Type B pancreatic cell (in vitro differentiated cells): ENCODE measurements around the gene TMEM259. TPM values are rescaled to one million over a fixed set of nuclear protein-coding genes. Genes with fewer than 3 reads are reported as not detected.

ENCODE experiments used
- DNase-seq: peaks from one replicate; pipeline ENCODE4 v3.0.0; 2021; ENCODE audit warnings: mixed read lengths; ENCODE audit not compliant: unreplicated experiment; ENCODE audit errors: extremely low spot score
- H3K27ac Mint-ChIP-seq: 2 replicates; pipeline ENCODE4 v1.8.0; 2021; ENCODE audit warnings: mild to moderate bottlenecking, mixed read lengths
- H3K27me3 Mint-ChIP-seq: 2 replicates; pipeline ENCODE4 v1.8.0; 2021; ENCODE audit warnings: mixed read lengths
- H3K36me3 Mint-ChIP-seq: 2 replicates; pipeline ENCODE4 v1.8.0; 2021; ENCODE audit warnings: mixed read lengths
- H3K4me1 Mint-ChIP-seq: one replicate; pipeline ENCODE4 v1.8.0; 2021; ENCODE audit warnings: mixed read lengths; ENCODE audit not compliant: unreplicated experiment
- H3K4me3 Mint-ChIP-seq: 2 replicates; pipeline ENCODE4 v1.8.0; 2021; ENCODE audit warnings: mild to moderate bottlenecking, mixed read lengths
- H3K9me3 Mint-ChIP-seq: 2 replicates; pipeline ENCODE4 v1.8.0; 2021; ENCODE audit warnings: mixed read lengths
- CTCF ChIP-seq: fragments of 200-600 bp; sonication (generic); conservative IDR thresholded peaks from 2 replicates; pipeline ENCODE4 v1.5.0; 2021; ENCODE audit warnings: antibody characterized with exemption, mild to moderate bottlenecking
- total RNA-seq: library from RNA; stranded (reverse); gene quantifications from 2 replicates; pipeline ENCODE4 v1.2.1, GENCODE V29; 2021; ENCODE audit warnings: low replicate concordance

Gene TMEM259
- total RNA-seq, 1 donor from 2014 or later = 173 TPM

- Mint-ChIP-seq H3K9me3 (no peaks in the 10 kb centered on the region), H3K27me3 (no peaks in the 10 kb centered on the region), H3K4me1 (no peaks in the 10 kb centered on the region), H3K27ac (no peak overlapping the region), H3K36me3 (peaks cover 3% of the 10 kb centered on the region), H3K4me3 (no peak overlapping the region)
- TF ChIP-seq CTCF = no peak
- no peak for DNase-seq
Observed at GRCh38 chr19:1053176-1054101, 32.5 kb upstream of the TMEM259 start.

GRCh38 chr19:1052349-1052975, 31.5 kb upstream of the TMEM259 start:
- no peak overlapping the region for H3K4me3 Mint-ChIP-seq
- peaks cover 3% of the 10 kb centered on the region for H3K36me3 Mint-ChIP-seq
- no peak for DNase-seq
- no peaks in the 10 kb centered on the region for H3K4me1 Mint-ChIP-seq
- no peak for TF ChIP-seq CTCF
- H3K27ac Mint-ChIP-seq = no peak overlapping the region
- H3K9me3 Mint-ChIP-seq = no peaks in the 10 kb centered on the region
- H3K27me3 Mint-ChIP-seq = no peaks in the 10 kb centered on the region

DNA sequence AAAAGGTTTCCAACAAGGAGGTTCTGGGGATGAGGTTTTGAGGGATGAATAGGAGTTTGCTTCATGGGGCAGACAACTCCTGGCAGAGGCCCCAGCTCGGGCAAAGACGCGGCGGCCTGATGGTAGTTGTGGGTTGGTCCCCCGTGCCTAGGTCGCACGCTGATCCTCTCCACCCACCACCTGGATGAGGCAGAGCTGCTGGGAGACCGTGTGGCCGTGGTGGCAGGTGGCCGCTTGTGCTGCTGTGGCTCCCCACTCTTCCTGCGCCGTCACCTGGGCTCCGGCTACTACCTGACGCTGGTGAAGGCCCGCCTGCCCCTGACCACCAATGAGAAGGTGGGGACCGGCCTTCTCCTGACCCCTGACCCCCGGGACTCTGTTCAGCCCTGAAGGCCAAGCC, 30.9 kb upstream of the TMEM259 start:
- no peaks in the 10 kb centered on the region for H3K27me3 Mint-ChIP-seq
- no peaks in the 10 kb centered on the region for H3K4me1 Mint-ChIP-seq
- peaks cover 3% of the 10 kb centered on the region for H3K36me3 Mint-ChIP-seq
- TF ChIP-seq CTCF = no peak
- no peak for DNase-seq
- H3K27ac Mint-ChIP-seq = no peak overlapping the region
- H3K4me3 Mint-ChIP-seq = no peak overlapping the region
- H3K9me3 Mint-ChIP-seq = no peaks in the 10 kb centered on the region

GRCh38 chr19:1050989-1051788, 30.3 kb upstream of the TMEM259 start:
- no peak overlapping the region for H3K27ac Mint-ChIP-seq
- no peaks in the 10 kb centered on the region for H3K27me3 Mint-ChIP-seq
- no peak for DNase-seq
- no peaks in the 10 kb centered on the region for H3K4me1 Mint-ChIP-seq
- no peaks in the 10 kb centered on the region for H3K36me3 Mint-ChIP-seq
- TF ChIP-seq CTCF = no peak
- H3K9me3 Mint-ChIP-seq = no peaks in the 10 kb centered on the region
- no peak overlapping the region for H3K4me3 Mint-ChIP-seq

GRCh38 chr19:1049800-1050199, 28.9 kb upstream of the TMEM259 start:
- Mint-ChIP-seq H3K27me3 (no peaks in the 10 kb centered on the region), H3K4me1 (no peaks in the 10 kb centered on the region), H3K4me3 (no peak overlapping the region), H3K27ac (no peak overlapping the region), H3K9me3 (no peaks in the 10 kb centered on the region), H3K36me3 (no peaks in the 10 kb centered on the region)
- TF ChIP-seq CTCF = no peak
- no peak for DNase-seq
